GM19438 (cell line): ENCODE results near the gene ANKRD55.
"Not testable (repeated sequence)": the region's sequence is repeated elsewhere in the genome, so short reads cannot be mapped to it uniquely, and the experiment has no call there.

Source experiments
- ATAC-seq: cut with Tn5 transposase; IDR thresholded peaks from one replicate; pipeline ENCODE4 v1.9.1; 2021; ENCODE audit warnings: low read depth; ENCODE audit not compliant: unreplicated experiment

The ANKRD55 gene

GRCh38 chr5:56111404-56111781 lies 121.7 kb downstream of the ANKRD55 start:
- no peak for ATAC-seq

- no peak for ATAC-seq
These were observed 122.3 kb downstream of the ANKRD55 start for GRCh38 chr5:56110646-56111403.

GRCh38 chr5:56108246-56108645 lies 124.9 kb downstream of the ANKRD55 start:
- ATAC-seq: no peak

GRCh38 chr5:56106837-56107236 lies 126.3 kb downstream of the ANKRD55 start:
- ATAC-seq: no peak

DNA sequence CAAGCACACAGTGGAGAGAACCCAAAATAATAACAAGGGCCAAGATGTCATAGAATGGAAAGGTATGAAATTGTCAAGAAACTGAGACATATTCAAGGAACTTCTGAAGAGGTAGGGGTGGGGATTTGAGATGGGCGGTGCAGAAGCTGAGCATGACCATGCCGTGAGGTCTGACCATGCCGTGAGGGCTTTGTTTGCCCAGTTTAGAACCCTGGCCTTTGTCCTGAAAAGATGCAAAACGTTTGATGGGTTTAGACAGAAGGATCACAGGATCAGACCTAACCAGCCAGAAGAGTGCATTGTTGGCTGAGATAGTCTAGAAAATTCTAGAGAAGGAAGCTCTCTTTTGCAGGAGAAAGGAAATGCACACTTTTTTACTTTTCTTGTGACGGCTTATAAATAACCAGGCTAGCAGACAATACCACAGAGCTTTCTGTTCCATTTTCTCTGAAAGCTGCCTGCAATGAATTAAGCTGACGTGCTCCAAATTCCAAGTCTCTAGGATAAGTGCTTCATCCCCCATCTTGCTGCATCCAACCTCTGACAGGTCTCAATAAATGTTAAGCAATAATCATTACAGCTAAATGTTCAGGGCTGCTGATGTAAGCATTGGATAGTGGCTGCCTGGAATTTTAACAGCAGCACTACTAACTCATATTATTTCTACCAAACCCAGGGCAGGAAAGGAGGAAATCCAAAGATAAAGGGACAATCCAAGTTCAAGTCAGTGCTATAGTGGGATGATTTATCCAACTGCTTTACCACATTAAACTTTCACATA lies 127.4 kb downstream of the ANKRD55 start:
- ATAC-seq: peak; percentile 64

GRCh38 chr5:56102889-56103288 lies 130.2 kb downstream of the ANKRD55 start:
- no peak for ATAC-seq

GRCh38 chr5:56102207-56102606 lies 130.9 kb downstream of the ANKRD55 start:
- ATAC-seq: not testable (repeated sequence)

DNA sequence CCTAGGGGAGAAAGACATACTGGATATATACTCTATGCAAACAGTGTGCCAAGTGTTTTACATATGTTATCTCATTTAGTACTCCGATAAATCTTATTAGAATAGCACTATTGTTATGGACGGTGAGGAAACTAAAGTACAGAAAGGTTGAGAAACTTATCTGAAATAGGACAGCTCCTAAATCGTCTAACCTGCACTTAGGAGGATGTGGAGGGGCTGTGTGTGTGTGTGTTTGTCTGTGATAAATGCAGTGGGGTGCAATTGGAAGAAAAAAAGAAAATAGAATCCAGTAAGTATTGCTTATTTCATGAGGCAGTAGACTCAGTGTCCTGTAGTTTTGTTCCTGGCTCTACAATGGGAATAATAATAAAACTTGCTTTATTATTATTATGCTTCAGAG lies 131.9 kb downstream of the ANKRD55 start:
- ATAC-seq: no peak

- ATAC-seq: no peak
These were observed 132.5 kb downstream of the ANKRD55 start for GRCh38 chr5:56100439-56101176.

DNA sequence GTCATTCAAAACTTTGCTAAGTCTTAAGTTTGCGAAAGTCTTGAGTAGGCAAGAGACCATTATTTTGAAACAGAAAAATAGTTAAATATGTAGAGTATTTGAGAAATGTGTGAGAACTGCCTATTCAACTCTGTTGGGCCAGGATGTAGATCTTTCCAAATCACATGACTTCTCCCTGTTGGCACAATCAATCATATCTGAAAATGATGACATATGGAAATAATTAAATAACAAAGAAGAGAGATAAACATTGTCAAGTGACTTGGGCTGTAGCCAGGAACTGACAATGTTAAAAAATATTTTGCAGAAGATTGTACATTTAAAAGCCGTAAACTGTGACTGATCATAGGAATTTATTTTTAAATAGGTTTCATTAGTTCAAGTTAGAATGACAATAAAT lies 133.8 kb downstream of the ANKRD55 start:
- ATAC-seq: no peak

GRCh38 chr5:56097055-56097454 lies 136.1 kb downstream of the ANKRD55 start:
- ATAC-seq: no peak

DNA sequence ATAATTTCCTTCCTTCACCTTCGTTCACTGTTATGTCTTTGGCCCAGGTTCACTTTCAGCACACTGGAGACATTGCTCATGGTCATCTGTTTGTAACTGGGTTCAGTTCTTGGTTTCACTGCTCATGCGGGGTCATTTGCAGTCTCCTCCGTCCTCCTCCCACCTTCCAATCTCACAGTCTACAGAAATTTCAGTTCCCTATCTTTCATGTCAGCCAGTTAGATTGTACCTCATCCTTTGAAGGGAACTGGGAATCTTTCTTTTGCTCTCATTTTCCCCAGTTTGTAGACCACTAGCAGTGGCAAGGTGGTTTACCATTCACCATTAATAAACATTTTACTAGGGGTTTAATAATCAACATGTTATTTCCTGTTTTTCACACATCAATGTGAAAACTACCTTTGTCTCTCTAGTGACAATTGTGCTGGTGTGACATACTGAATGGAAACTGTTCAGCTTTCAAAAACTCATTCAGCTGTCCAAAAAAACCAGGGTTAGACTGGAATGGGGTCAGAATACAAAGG lies 137.5 kb downstream of the ANKRD55 start:
- ATAC-seq: peak; percentile 83

- ATAC-seq: peak; percentile 19
These were observed 138.4 kb downstream of the ANKRD55 start for GRCh38 chr5:56094579-56095361.

DNA sequence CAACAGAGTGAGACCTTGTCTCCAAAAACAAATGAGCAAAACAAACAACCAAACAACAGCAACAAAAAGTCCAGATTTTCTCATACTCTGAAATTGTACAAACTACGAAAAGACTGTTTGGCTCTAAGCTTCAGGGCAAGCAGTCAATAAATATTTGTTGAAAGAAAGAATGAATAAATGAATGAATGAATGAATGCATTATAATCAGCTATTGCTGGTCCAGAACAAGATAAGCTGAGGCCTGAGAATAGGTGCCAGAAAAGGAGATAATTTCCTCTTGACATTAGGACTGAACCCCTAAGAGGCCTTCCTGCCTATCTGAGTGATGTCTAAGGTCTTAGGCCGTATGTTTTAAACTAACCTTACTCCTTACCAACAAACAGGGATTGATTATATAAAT lies 139.2 kb downstream of the ANKRD55 start:
- no peak for ATAC-seq

DNA sequence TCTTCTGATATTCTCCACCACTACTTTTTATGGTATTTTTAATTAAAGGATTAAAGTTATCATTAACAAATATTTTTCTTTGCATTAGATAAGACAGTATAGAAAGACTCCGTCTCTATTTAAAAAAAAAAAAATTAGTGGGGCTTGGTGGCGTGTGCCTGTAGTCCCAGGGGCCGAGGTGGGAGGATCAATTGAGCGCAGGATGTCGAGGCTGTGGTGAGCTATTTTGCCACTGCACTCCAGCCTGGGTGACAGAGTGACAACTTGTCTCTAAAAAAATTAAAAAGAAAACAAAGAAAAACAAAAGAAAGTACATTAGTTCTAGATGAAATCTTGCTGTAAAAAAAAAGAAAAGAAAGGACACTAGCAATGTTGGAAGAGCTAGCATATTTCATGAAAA lies 141.0 kb downstream of the ANKRD55 start:
- ATAC-seq: no peak

DNA sequence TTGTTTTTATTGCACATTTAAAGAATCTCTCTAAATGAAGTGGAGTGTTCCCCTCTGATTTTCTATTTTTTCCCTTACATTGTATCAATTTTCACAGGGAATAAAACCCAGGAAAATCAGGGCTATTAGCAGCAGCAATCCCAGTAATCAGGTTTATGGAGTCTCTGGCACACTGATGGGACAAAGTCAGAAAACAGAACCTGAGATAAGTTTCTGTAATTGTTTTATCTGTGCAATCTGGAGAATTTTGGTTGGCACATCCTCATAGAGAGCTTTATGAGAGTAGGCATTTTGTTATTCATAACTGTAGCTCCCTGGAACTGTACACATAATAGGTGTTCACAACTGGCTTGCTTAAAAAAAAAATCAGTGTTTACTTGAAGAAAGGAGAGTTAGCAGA lies 141.5 kb downstream of the ANKRD55 start:
- no peak for ATAC-seq

DNA sequence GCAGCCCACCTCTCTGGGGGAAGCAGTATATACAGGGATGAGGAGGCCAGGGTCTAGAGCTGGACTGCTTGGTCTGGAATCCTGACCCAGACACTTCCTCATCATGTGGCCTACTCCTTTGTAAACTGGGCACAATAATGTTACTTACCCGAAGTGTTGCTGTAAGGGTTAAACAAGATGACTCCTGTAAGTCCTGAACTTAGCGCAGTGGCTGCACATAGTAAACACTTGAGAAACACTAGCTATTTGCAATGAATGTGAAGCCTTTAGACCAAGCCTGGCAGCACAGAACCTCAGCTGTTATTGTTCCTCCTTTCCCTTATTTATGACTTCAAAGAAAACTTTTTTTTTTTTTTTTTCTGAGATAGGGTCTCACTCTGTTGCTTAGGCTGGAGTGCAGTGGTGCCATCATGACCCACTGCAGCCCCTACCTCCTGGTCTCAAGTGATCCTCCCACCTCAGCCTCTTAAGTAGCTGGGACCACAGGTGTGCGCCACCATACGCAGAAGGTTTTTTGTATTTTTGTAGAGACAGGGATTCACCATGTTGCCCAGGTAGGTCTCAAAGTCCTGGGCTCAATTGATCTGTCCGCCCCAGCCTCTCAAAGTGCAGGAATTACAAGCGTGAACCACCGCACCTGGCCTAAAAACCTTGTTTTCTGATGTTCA lies 142.2 kb downstream of the ANKRD55 start:
- no peak for ATAC-seq

DNA sequence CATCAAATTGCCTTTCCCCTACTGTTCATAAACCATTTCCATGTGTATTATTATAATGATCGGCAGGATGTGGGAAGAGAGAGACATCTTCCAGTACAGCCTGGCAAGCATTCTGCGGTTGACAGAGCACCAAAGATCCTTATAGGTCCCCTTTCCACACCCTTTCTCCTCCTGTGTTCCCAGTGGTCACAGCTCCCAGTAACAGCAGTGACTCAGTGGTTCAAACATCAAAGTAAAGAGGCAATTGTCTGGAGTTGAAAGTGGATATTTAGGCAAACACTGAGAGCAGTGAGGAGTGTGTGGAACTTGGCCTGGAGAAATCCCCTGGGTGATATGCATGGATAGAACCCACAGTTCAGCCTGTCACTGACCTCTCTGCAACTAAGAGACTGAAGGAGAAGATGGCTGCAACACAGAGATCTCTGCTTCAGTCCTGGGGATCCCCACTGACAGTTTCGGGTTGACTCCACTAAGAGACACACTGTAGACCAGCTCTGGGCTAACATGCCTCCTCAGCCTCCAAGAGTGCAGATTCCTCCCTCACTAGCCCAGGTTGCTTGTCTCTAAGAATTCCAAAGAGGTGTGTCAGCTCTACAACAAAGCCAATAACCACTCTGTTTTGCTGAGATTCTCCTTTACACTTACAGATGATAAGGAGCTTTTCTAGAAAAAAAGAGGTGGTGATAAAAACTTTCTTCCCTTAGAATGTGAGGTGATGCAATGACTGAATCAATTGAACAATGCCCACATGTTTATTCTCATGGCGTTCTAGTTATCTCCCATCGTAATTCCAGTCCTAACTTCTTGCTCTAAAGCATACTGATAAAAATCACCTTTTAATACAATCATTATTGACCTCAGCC lies 143.9 kb downstream of the ANKRD55 start:
- ATAC-seq: peak; percentile 71

DNA sequence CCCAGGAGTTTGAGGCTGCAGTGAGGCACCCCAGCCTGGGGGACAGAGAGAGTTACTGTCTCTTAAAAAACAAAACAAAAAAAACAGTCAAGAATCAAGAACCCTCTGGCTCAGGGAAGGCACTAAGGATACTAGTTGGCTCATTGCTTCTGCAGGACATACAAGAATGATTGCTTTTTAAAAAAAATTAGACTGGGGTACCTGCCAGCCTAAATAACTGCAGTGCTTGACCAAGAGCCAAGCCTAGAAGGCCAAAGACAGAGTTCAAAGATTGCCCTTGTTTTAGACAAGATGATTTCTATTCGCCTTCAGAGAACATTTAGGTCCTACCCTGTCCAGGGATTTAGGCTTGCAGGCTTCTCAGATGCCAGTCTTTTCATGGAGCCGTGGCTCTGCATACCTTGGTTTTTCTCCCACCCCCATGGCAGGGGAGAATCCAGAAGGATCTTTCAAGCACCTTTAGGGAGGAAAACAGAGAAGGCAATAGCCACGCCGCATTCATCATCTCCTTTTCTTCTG lies 144.6 kb downstream of the ANKRD55 start:
- no peak for ATAC-seq
